Astrocyte of the spinal cord (primary cell): ENCODE measurements around the gene RAB5IF.
"Not testable (repeated sequence)": the region's sequence is repeated elsewhere in the genome, so short reads cannot be mapped to it uniquely, and the experiment has no call there.

Experiments
- DNase-seq: peaks from one replicate; pipeline ENCODE4 v3.0.0; 2011; ENCODE audit warnings: low read depth, low spot score
- H3K4me3 ChIP-seq: 2 replicates; pipeline ENCODE4 v1.5.1; 2011; ENCODE audit warnings: low read depth, mild to moderate bottlenecking, low read length, moderate library complexity
- in situ Hi-C: cut with HindIII; loops from 2 replicates; pipeline ENCODE4 v1.10.0; 2017; ENCODE audit warnings: low sequenced_read_pairs
- TF ChIP-seq, protein P1 (sequence below): IDR thresholded peaks from 2 replicates; pipeline ENCODE4 v1.5.1; 2012; ENCODE audit warnings: low read depth, mild to moderate bottlenecking, low read length, inconsistent platforms

RAB5IF gene

DNA sequence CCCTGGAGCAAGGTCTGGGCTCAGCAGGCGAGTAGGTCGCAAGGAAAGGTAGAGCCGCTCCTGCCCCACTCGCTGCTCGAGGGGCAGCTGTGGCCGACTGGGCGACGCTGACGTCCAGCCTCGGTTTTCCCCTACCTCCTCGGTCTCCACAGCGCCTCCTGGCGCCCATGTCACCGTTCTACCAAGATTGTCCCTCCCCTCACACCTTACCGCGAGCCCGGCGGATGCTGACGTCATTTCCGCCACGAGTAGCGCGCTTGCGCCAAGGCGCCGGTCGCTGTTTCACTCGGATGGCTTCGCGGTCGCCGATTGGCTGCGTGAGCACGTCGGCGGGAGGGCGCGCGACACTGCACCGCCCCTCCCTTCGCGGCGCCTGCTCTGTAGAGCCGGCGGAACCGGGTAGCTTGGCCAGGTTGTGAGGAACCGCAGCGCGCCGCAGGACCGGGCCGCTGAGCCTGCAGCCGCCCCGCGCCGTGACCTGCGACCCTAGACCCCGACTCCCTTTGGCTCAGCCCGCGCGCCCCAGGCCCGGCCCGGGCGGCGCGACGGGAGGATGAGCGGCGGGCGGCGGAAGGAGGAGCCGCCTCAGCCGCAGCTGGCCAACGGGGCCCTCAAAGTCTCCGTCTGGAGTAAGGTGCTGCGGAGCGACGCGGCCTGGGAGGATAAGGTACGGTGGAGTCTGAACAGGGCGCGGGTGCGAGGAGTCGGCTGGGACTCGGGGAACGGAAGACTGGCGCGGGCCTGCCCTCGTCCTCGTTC is at the start of gene RAB5IF:
Gene RAB5IF, plus strand, starts transcription at position 381 of the 759 bp plus-strand sequence. Its CDS starts 173 bp downstream, at position 554.
- H3K4me3 ChIP-seq = peak within 1 kb of the TSS; percentile 90
- TF ChIP-seq, protein P1, sequence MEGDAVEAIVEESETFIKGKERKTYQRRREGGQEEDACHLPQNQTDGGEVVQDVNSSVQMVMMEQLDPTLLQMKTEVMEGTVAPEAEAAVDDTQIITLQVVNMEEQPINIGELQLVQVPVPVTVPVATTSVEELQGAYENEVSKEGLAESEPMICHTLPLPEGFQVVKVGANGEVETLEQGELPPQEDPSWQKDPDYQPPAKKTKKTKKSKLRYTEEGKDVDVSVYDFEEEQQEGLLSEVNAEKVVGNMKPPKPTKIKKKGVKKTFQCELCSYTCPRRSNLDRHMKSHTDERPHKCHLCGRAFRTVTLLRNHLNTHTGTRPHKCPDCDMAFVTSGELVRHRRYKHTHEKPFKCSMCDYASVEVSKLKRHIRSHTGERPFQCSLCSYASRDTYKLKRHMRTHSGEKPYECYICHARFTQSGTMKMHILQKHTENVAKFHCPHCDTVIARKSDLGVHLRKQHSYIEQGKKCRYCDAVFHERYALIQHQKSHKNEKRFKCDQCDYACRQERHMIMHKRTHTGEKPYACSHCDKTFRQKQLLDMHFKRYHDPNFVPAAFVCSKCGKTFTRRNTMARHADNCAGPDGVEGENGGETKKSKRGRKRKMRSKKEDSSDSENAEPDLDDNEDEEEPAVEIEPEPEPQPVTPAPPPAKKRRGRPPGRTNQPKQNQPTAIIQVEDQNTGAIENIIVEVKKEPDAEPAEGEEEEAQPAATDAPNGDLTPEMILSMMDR = peak; percentile 86
- DNase-seq = peak; percentile 99
- in situ Hi-C loops = no loop called here

GRCh38 chr20:36562724-36563123 is 42.9 kb upstream of the RAB5IF start:
- DNase-seq = no peak
- in situ Hi-C loops = no loop called here
- H3K4me3 ChIP-seq = no peak overlapping the region
- TF ChIP-seq, protein P1 = no peak

DNA sequence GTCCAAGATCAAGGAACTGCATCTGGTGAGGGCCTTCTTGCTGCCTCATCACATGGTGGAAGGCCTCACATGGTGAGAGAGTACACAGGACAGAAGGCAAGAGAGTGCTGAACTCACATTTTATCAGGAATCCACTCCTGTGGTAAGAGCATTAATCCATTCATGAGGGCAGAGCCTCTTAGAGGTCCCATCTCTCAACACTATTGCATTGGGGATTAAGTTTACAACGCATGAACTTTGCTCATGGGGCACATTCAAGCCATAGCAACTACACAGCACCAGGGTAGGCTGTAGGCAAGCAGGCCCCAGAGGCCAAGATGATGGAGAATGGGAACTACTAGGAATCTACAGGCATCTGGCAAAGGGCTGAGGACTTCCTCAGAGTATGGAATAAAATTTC is 42.2 kb upstream of the RAB5IF start:
- in situ Hi-C loops = no loop called here
- TF ChIP-seq, protein P1 = no peak
- H3K4me3 ChIP-seq = no peak overlapping the region
- no peak for DNase-seq

DNA sequence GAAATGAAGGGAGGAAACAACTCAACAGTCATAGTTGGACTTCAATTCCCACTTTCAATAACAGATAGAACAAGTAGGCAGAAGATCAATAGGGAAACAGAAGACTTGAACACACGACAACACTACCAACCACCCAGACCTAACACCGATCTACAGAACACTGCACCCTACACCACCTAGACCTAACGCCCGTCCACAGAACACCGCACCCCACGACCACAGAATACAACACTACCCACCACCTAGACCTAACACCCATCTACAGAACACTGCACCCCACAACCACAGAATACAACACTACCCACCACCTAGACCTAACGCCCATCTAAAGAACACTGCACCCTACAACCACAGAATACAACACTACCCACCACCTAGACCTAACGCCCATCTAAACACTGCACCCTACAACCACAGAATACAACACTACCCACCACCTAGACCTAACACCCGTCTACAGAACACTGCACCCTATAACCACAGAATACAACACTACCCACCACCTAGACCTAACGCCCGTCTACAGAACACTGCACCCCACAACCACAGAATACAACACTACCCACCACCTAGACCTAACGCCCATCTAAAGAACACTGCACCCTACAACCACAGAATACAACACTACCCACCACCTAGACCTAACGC is 41.4 kb upstream of the RAB5IF start:
- H3K4me3 ChIP-seq, in situ Hi-C loops, DNase-seq: not testable (repeated sequence)

GRCh38 chr20:36564726-36565121 is 40.9 kb upstream of the RAB5IF start:
- in situ Hi-C loops, DNase-seq, H3K4me3 ChIP-seq: not testable (repeated sequence)

GRCh38 chr20:36565520-36565919 is 40.1 kb upstream of the RAB5IF start:
- in situ Hi-C loops = no loop called here
- TF ChIP-seq, protein P1 = no peak
- no peak for DNase-seq
- H3K4me3 ChIP-seq = no peak overlapping the region

DNA sequence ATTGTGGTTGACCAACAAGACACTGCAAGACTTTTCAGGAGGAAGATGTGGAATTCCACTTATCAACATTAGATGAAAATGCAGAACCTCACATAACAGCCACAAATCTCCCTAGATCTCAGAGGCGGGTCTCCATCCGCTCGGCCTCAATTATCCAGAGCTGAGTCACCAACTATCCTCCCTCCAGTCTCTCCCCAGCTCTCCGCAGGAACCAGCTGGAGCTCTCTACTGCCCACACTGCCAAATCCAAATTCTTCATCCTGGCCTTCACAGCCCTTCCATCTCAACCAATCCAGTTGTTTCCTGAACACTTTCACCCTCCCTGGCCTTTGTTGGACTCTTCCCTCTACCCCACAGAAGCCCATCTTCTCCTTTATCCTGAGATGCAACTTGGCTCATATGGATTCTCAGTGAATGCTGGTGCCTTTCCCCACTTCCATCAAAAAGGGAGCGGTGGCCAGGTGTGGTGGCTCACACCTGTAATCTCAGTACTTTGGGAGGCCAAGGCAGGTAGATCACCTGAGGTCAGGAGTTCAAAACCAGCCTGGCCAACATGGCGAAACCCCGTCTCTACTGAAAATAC is 35.6 kb upstream of the RAB5IF start:
- in situ Hi-C loops = no loop called here
- peak; percentile 58 for DNase-seq
- no peak overlapping the region for H3K4me3 ChIP-seq
- TF ChIP-seq, protein P1 = peak; percentile 4
